Measurements from ENCODE around the gene RSL1D1. TPM values are rescaled to one million over a fixed set of nuclear protein-coding genes. Genes with fewer than 3 reads are reported as not detected.
"Not testable (repeated sequence)": the region's sequence is repeated elsewhere in the genome, so short reads cannot be mapped to it uniquely, and the experiment has no call there.

RSL1D1 gene
- total RNA-seq, 2 experiments from 2014 or later, result 128 to 221 TPM

DNA sequence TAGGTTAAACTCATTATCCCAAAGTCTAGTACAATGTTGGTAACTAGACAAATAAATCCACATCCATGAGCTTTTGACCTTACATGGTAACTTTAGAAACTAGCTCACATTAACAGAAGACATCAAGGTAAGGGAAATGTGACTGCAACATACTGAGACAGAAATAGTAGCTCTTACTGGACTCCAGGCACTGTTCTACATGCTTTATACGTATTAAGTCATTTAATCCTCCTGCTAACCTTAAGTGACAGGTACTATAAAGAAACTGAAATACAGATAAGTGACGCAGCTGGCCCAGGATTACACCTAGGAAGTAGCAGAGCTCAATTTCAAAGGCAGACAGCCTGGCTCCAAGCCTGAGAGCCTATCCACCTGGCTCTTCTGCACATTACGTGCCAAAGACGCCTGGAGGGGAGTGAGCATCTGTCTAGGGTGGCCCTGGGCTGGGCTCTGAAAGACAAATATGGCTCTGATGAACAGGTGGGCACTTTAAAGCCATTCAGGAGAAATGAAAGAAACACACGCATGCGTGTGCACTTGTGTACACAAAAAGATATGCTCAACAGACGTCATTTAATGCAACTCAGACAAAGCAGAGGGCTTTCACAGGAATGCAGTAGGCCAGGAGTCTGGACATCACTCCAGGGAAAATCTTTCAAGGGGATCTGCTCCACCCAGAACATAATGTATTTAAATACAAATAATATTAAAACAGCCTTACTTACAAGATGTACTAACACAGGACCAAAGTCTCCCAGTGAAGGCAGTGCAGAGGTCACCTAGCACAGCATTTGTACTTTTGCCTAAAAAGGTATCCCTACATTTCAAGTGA lies 58.7 kb downstream of the RSL1D1 start:
- ATAC-seq (no peak), DNase-seq (no peak)
- no peak overlapping the region for H3K4me3 Mint-ChIP-seq
- peaks cover 68% of the 10 kb centered on the region for H3K4me1 Mint-ChIP-seq
- CTCF ChIA-PET, result interaction anchor here (1.1 to 1.4 kb wide), 5 partner anchors 14 to 276 kb away, joined by 3 to 4 read pairs (median 4); partner anchors contain the start of gene TXNDC11
- H3K36me3 Mint-ChIP-seq, result peaks cover 32% of the 10 kb centered on the region
- no peaks in the 10 kb centered on the region for H3K27me3 Mint-ChIP-seq
- H3K9me3 Mint-ChIP-seq (ENCODE audit: low read depth), result no peaks in the 10 kb centered on the region
- peak overlapping the region; percentile 38 for H3K27ac Mint-ChIP-seq

DNA sequence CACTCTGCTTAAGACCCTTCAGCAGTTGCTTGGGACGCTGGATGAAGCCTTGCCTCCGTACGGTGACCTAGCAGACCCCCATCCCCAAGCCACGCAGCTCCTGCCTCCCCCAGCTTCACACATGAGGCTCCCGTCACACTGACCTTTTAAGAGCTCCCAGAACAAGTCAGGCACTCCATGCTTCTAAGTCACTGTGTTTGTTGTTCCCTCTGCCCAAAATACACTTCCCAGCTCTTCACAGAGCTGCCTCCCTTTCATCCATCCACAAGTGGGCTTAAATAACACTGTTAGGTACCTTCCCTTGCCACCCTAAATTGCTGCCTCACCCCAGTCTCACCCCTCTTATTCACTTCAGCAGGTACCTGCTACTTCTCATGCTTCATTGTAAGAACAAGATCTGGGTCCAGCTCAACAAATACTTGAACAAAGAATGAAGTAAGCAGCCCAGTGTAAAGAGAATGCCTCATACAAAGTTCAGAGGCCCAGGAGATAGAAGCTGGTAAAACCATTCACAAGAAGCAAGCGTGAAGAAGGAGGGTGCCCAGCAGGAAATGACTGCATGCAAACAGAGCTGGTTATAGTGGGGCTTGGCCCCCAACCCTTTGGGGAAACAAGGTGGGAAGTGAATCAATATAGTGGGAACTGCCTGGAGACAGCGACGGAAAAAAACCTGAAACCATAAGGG lies 60.1 kb downstream of the RSL1D1 start:
- ATAC-seq, result no peak
- CTCF ChIA-PET, result interaction anchor here (1.1 to 1.3 kb wide), 2 partner anchors 13 to 22 kb away, joined by 4 read pairs; no protein-coding TSS in a partner anchor
- peaks cover 33% of the 10 kb centered on the region for H3K36me3 Mint-ChIP-seq
- no peaks in the 10 kb centered on the region for H3K27me3 Mint-ChIP-seq
- peaks cover 80% of the 10 kb centered on the region for H3K4me1 Mint-ChIP-seq
- no peaks in the 10 kb centered on the region for H3K9me3 Mint-ChIP-seq (ENCODE audit: low read depth)
- no peak for DNase-seq
- no peak overlapping the region for H3K4me3 Mint-ChIP-seq
- H3K27ac Mint-ChIP-seq, result peak overlapping the region; percentile 63

- Mint-ChIP-seq H3K36me3 (peaks cover 20% of the 10 kb centered on the region), H3K4me3 (no peak overlapping the region), H3K27ac (peak overlapping the region; percentile 38), H3K27me3 (no peaks in the 10 kb centered on the region), H3K4me1 (peaks cover 72% of the 10 kb centered on the region), H3K9me3 (ENCODE audit: low read depth) (no peaks in the 10 kb centered on the region)
- no peak for DNase-seq
- peak; percentile 20 for ATAC-seq
- CTCF ChIA-PET, result no interaction called here
Measured at GRCh38 chr16:11788914-11789313, 62.4 kb downstream of the RSL1D1 start.

DNA sequence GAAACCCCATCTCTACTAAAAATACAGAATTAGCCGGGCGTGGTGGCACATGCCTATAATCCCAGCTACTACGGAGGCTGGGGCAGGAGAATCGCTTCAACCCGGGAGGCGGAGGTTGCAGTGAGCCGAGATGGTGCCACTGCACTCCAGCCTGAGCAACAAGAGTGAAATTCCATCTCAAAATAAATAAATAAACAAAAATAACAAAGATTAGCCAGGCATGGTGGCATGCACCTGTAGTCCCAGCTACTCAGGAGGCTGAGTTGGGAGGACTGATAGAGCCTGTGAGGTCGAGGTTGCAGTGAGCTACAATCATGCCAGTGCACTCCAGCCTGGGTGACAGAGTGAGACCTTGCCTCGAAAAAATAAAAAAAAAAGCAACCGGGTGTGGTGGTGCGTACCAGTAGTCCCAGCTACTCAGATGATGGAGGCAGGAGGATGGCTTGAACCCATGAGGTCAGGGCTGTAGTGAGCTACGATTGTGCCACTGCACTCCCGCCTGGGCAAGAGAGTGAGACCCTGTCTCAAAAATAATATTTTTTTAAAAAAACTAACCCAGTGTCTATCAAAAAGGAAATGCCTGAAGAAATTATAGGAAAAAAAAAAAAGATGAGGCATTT lies 66.3 kb downstream of the RSL1D1 start:
- CTCF ChIA-PET, result interaction anchor here (1.3 to 8.1 kb wide), 2 partner anchors 12 to 253 kb away, joined by 3 to 58 read pairs; partner anchors contain the start of gene ZC3H7A
- not testable (repeated sequence) for H3K27me3 Mint-ChIP-seq; H3K9me3 Mint-ChIP-seq (ENCODE audit: low read depth); ATAC-seq; DNase-seq; H3K27ac Mint-ChIP-seq; H3K4me3 Mint-ChIP-seq
- H3K4me1 Mint-ChIP-seq, result peaks cover 73% of the 10 kb centered on the region
- peaks cover 25% of the 10 kb centered on the region for H3K36me3 Mint-ChIP-seq

- not testable (repeated sequence) for H3K4me3 Mint-ChIP-seq; H3K27me3 Mint-ChIP-seq; ATAC-seq; DNase-seq; H3K9me3 Mint-ChIP-seq (ENCODE audit: low read depth)
- peaks cover 70% of the 10 kb centered on the region for H3K4me1 Mint-ChIP-seq
- peak overlapping the region; percentile 65 for H3K27ac Mint-ChIP-seq
- H3K36me3 Mint-ChIP-seq, result peaks cover 28% of the 10 kb centered on the region
- CTCF ChIA-PET, result interaction anchor here (8.1 kb wide), 1 partner anchor 13 kb away, joined by 58 read pairs; the partner anchor contains the start of gene ZC3H7A
Measured at GRCh38 chr16:11784381-11784780, 67.0 kb downstream of the RSL1D1 start.

GRCh38 chr16:11784038-11784369 lies 67.3 kb downstream of the RSL1D1 start:
- Mint-ChIP-seq H3K27ac (peak overlapping the region; percentile 90), H3K36me3 (peaks cover 29% of the 10 kb centered on the region), H3K4me3 (peak overlapping the region; percentile 69), H3K27me3 (no peaks in the 10 kb centered on the region), H3K9me3 (ENCODE audit: low read depth) (no peaks in the 10 kb centered on the region), H3K4me1 (peaks cover 67% of the 10 kb centered on the region)
- DNase-seq (no peak), ATAC-seq (no peak)
- CTCF ChIA-PET, result interaction anchor here (8.1 kb wide), 1 partner anchor 13 kb away, joined by 58 read pairs; the partner anchor contains the start of gene ZC3H7A

Other genes with a start within 250 kb of the RSL1D1 start
- 1 to 10 TPM; 3.0 to 4.0 TPM for gene SNN, start 183.1 kb downstream of the RSL1D1 start, total RNA-seq
- 10 to 100 TPM; 41.3 to 47.2 TPM for gene TXNDC11, start 108.7 kb downstream of the RSL1D1 start, total RNA-seq
- gene ZC3H7A, start 54.3 kb downstream of the RSL1D1 start, total RNA-seq, result 10 to 100 TPM; 70.7 to 85.9 TPM
- 100 to 1,000 TPM; 111 to 176 TPM for gene GSPT1, start 64.4 kb upstream of the RSL1D1 start, total RNA-seq
- 10 to 100 TPM; 14.9 to 22.9 TPM for gene NPIPB2, start 90.5 kb upstream of the RSL1D1 start, total RNA-seq
- gene TNFRSF17, start 113.7 kb upstream of the RSL1D1 start, total RNA-seq, result not detected
- gene SNX29, start 125.2 kb upstream of the RSL1D1 start, total RNA-seq, result 10 to 100 TPM; 13.2 to 17.9 TPM